Articular chondrocyte of knee joint (primary cell): ENCODE data around the gene PITRM1. TPM values are rescaled to one million over a fixed set of nuclear protein-coding genes. Genes with fewer than 3 reads are reported as not detected.

Experiments
- total RNA-seq: library from RNA; depleted of rRNA; stranded (reverse); fragments of >200 nt; gene quantifications from 2 replicates; pipeline ENCODE4 v1.2.3, GENCODE V29; 2012

PITRM1 gene, protein sequence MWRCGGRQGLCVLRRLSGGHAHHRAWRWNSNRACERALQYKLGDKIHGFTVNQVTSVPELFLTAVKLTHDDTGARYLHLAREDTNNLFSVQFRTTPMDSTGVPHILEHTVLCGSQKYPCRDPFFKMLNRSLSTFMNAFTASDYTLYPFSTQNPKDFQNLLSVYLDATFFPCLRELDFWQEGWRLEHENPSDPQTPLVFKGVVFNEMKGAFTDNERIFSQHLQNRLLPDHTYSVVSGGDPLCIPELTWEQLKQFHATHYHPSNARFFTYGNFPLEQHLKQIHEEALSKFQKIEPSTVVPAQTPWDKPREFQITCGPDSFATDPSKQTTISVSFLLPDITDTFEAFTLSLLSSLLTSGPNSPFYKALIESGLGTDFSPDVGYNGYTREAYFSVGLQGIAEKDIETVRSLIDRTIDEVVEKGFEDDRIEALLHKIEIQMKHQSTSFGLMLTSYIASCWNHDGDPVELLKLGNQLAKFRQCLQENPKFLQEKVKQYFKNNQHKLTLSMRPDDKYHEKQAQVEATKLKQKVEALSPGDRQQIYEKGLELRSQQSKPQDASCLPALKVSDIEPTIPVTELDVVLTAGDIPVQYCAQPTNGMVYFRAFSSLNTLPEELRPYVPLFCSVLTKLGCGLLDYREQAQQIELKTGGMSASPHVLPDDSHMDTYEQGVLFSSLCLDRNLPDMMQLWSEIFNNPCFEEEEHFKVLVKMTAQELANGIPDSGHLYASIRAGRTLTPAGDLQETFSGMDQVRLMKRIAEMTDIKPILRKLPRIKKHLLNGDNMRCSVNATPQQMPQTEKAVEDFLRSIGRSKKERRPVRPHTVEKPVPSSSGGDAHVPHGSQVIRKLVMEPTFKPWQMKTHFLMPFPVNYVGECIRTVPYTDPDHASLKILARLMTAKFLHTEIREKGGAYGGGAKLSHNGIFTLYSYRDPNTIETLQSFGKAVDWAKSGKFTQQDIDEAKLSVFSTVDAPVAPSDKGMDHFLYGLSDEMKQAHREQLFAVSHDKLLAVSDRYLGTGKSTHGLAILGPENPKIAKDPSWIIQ
- total RNA-seq = 115 and 125 TPM in 2 replicates

DNA sequence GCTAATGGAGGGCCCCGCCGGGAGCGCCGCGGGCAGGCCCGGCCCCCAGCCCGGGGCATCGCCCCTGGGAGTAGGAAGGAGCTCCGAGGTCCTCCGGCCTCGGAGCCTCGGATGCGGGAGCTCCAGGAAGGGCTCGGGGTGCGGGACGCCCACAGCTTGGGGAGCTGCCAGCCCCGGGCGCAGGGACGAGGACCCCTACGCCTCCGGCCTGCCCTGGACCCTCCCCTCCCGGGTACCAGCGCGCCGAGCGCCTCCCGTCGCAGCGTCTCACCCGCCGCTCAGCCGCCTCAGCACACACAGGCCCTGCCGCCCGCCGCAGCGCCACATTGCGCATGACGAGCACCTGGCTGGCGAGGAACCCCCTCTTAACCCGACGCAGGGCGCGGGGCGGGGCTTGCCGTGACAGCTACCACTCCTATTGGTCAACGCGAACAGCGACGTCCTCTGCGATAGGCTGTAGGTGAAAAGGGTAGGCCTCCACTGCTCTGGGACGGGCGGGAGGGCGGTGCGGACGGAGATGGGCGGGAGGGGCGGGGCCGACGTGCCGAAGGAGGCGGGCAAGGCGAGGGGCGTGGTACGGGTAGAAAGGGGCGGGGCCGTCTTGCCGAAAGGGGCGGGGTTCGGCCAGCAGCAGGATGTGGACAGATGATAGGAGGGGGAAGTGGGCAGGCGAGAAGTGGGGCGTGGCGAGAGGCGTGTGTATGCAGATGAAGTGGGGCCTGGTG is at the start of gene PITRM1:
TSS of gene PITRM1 (minus strand) at position 337 of the 725 bp plus-strand sequence. CDS start at position 327, 10 bp downstream.

Other genes with a start within 250 kb of the PITRM1 start
- gene PFKP, start 105.2 kb downstream of the PITRM1 start, total RNA-seq = 79.9 and 84.8 TPM in 2 replicates